Gastroesophageal sphincter (tissue), 3 donors: ENCODE measurements around the gene CNNM4.

Source experiments
- POLR2A ChIP-seq, 2 donors: fragments of 450-650 bp; IDR thresholded peaks; one replicate each; pipeline ENCODE4 v1.6.1; 2017; ENCODE audit warnings: antibody characterized with exemption in 2 of 2, mild to moderate bottlenecking in 2 of 2, moderate library complexity in 1 of 2
- POLR2AphosphoS5 ChIP-seq: sonication (generic); formaldehyde crosslinking; IDR thresholded peaks from one replicate; pipeline ENCODE4 v1.6.1; 2017; ENCODE audit warnings: antibody characterized with exemption
- TF ChIP-seq, protein P1 (sequence below), 4 experiments: fragments of 200-600 bp in 2 of 4; fragments of 450-650 bp in 2 of 4; sonication (generic) in 1 of 4; IDR thresholded peaks; one replicate each; pipeline ENCODE4 v1.5.1; 2017 to 2019; ENCODE audit warnings: antibody characterized with exemption in 4 of 4, mild to moderate bottlenecking in 2 of 4, moderate library complexity in 2 of 4

DNA sequence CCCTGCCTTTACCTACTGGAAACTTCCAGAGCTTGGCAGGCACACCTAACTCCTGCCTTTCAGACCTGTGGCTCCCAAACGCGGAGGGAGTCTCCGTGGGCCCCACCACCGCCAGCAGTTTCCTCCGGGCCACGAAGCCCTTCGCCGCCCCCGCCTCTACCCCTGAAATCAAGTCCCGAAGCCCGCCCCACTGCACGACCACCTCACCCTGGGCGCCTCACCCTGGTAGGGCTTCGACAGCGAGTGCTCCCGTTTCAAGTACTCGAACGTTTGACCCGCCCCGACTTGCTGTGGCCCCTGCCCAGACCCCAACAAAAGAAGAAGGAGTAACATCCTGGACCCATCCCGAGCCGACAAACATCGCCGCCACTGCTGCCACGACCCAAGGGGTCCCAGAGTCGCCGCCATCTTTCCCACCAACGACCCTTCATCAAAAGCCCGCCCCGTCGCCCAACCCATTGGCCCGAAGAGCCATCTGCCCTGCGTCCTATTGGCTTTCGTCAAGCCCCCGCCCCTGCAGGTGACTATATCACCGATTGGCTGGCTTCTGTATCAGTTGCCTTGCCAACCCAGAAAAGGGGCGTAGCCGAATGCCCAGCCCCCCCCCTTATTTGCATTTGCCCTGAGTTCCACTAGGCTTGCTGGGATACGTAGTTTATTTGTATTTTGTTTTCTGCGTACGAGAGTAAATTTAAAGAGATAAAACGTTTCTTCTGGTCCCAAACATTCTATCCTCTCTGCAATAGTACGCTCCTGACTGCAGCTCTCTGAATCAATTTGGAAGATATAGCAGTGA is 20.9 kb upstream of the CNNM4 start, which contains the start of gene LMAN2L:
- TF ChIP-seq, protein P1, sequence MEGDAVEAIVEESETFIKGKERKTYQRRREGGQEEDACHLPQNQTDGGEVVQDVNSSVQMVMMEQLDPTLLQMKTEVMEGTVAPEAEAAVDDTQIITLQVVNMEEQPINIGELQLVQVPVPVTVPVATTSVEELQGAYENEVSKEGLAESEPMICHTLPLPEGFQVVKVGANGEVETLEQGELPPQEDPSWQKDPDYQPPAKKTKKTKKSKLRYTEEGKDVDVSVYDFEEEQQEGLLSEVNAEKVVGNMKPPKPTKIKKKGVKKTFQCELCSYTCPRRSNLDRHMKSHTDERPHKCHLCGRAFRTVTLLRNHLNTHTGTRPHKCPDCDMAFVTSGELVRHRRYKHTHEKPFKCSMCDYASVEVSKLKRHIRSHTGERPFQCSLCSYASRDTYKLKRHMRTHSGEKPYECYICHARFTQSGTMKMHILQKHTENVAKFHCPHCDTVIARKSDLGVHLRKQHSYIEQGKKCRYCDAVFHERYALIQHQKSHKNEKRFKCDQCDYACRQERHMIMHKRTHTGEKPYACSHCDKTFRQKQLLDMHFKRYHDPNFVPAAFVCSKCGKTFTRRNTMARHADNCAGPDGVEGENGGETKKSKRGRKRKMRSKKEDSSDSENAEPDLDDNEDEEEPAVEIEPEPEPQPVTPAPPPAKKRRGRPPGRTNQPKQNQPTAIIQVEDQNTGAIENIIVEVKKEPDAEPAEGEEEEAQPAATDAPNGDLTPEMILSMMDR (IDR thresholded peaks at IDR 0.05): peak in 1 of 4 experiments; percentile 24
- TF ChIP-seq POLR2A (IDR thresholded peaks at IDR 0.05) (peak in 1 of 2 donors; percentile 26), POLR2AphosphoS5 (peak; percentile 44)
